PC-9 (cell line): ENCODE results near the gene LAGE3. TPM values are rescaled to one million over a fixed set of nuclear protein-coding genes. Genes with fewer than 3 reads are reported as not detected.

Experiments used
- BruUV-seq: library from RNA; stranded (reverse); fragments of 400-500 nt; replicated peaks from 2 replicates; lab custom pipeline; 2021; lab: Mats Ljungman, UMichigan
- CTCF ChIA-PET: fragments of 300-600 bp; sonication (Branson Sonifier 250); formaldehyde crosslinking; loops from one replicate; lab custom pipeline; 2022; ENCODE audit warnings: antibody characterized with exemption; lab: Charles Lee
- POLR2A ChIA-PET: fragments of 300-600 bp; sonication (Branson Sonifier 250); formaldehyde crosslinking; loops from one replicate; lab custom pipeline; 2022; ENCODE audit warnings: antibody characterized with exemption; ENCODE audit not compliant: unreplicated experiment; lab: Charles Lee
- DNase-seq, 2 experiments: peaks; one replicate each; pipeline versions ENCODE4 v3.0.0 to v3.0.0-alpha.2; 2015 to 2022; ENCODE audit warnings: mixed read lengths in 1 of 2
- H2AFZ ChIP-seq: fragments of 200-600 bp; sonication (generic); 2 replicates; pipeline ENCODE4 v1.8.1; 2017; ENCODE audit warnings: antibody characterized with exemption
- H3F3A ChIP-seq: fragments of 200-600 bp; sonication (generic); 2 replicates; pipeline ENCODE4 v1.8.1; 2017; ENCODE audit warnings: antibody characterized with exemption, mild to moderate bottlenecking, low read depth; ENCODE audit not compliant: insufficient read depth
- H3K27ac ChIP-seq: fragments of 200-600 bp; sonication (generic); 2 replicates; pipeline ENCODE4 v1.6.1; 2016; ENCODE audit warnings: mixed run types
- H3K27me3 ChIP-seq: fragments of 200-600 bp; sonication (generic); 2 replicates; pipeline ENCODE4 v1.6.1; 2016; ENCODE audit warnings: low read depth, mixed run types; ENCODE audit not compliant: insufficient read depth
- H3K36me3 ChIP-seq: fragments of 200-600 bp; sonication (generic); 2 replicates; pipeline ENCODE4 v1.6.1; 2016; ENCODE audit warnings: low read depth, mixed run types
- H3K4me1 ChIP-seq: fragments of 200-600 bp; sonication (generic); replicated peaks from 2 replicates; pipeline ENCODE4 v1.6.1; 2016; ENCODE audit warnings: mixed run types; ENCODE audit not compliant: insufficient read depth
- H3K4me2 ChIP-seq: fragments of 200-600 bp; sonication (generic); 2 replicates; pipeline ENCODE4 v1.6.1; 2017; ENCODE audit warnings: mixed run types
- H3K4me3 ChIP-seq: fragments of 200-600 bp; sonication (generic); 2 replicates; pipeline ENCODE4 v1.6.1; 2016; ENCODE audit warnings: mixed run types
- H3K79me2 ChIP-seq: fragments of 200-600 bp; sonication (generic); 2 replicates; pipeline ENCODE4 v1.6.1; 2017; ENCODE audit warnings: low read depth, mixed run types
- H3K9me2 ChIP-seq: fragments of 200-600 bp; sonication (generic); 2 replicates; pipeline ENCODE4 v1.8.1; 2017; ENCODE audit warnings: mild to moderate bottlenecking; ENCODE audit not compliant: insufficient read depth
- H3K9me3 ChIP-seq: fragments of 200-600 bp; sonication (generic); 2 replicates; pipeline ENCODE4 v1.8.1; 2016; ENCODE audit warnings: low read depth; ENCODE audit not compliant: insufficient read depth
- H4K20me1 ChIP-seq: fragments of 200-600 bp; sonication (generic); 2 replicates; pipeline ENCODE4 v1.8.1; 2017; ENCODE audit not compliant: insufficient read depth
- CTCF ChIP-seq: fragments of 200-600 bp; sonication (generic); conservative IDR thresholded peaks from 2 replicates; pipeline ENCODE4 v1.6.1; 2017; ENCODE audit warnings: mixed run types, antibody characterized with exemption, mild to moderate bottlenecking, moderate library complexity
- EZH2 ChIP-seq: fragments of 200-600 bp; sonication (generic); IDR thresholded peaks from 2 replicates; pipeline ENCODE4 v1.8.0; 2017; ENCODE audit warnings: antibody characterized with exemption, low read depth
- intact Hi-C: fragments of 100-400 bp; cut with micrococcal nuclease; formaldehyde crosslinking; loops from one replicate; pipeline ENCODE4 v1.10.0; 2022; ENCODE audit not compliant: unreplicated experiment
- total RNA-seq: library from RNA; stranded (reverse); gene quantifications from 2 replicates; pipeline ENCODE4 v1.2.3, GENCODE V29; 2021

LAGE3 gene
- total RNA-seq, 1 experiment from 2014 or later = 63.9 TPM

- DNase-seq = peak in 1 of 2 experiments; percentile 62
- Histone ChIP-seq H2AFZ (no peak overlapping the region), H3K4me2 (peak overlapping the region; percentile 65), H3K9me2 (no peaks in the 10 kb centered on the region), H3K9me3 (no peaks in the 10 kb centered on the region), H3K36me3 (no peaks in the 10 kb centered on the region), H3K4me3 (no peak overlapping the region), H3K27me3 (no peaks in the 10 kb centered on the region), H3K4me1 (peaks cover 25% of the 10 kb centered on the region), H3F3A (peaks cover 39% of the 10 kb centered on the region), H3K79me2 (no peaks in the 10 kb centered on the region), H3K27ac (no peak overlapping the region), H4K20me1 (no peaks in the 10 kb centered on the region)
- TF ChIP-seq CTCF (no peak), EZH2 (no peak)
- ChIA-PET POLR2A (interaction anchor here (0.9 to 1.0 kb wide), 2 partner anchors 10 to 36 kb away, joined by 5 to 7 read pairs; partner anchors contain the start of genes FAM3A and SLC10A3), CTCF (interaction anchor here (0.6 kb wide), 1 partner anchor 155 kb away, joined by 20 read pairs; no protein-coding TSS in a partner anchor)
- intact Hi-C loops = loop anchor here (2.0 kb wide), 1 partner anchor 47 kb away; the partner anchor contains the start of gene LAGE3
- no TSS peak for BruUV-seq
Observed at GRCh38 chrX:154525606-154526490, 46.8 kb upstream of the LAGE3 start.

- no peaks in the 10 kb centered on the region for H3K9me3 ChIP-seq
- no peaks in the 10 kb centered on the region for H3K27me3 ChIP-seq
- no peak overlapping the region for H3K4me2 ChIP-seq
- DNase-seq = no peak
- no peaks in the 10 kb centered on the region for H3K36me3 ChIP-seq
- no peak overlapping the region for H3K27ac ChIP-seq
- CTCF ChIA-PET = no interaction called here
- TF ChIP-seq CTCF = no peak
- TF ChIP-seq EZH2 = no peak
- POLR2A ChIA-PET = interaction anchor here (0.7 to 0.8 kb wide), 2 partner anchors 507 to 1578 kb away, joined by 3 to 5 read pairs; partner anchors contain the start of gene FUNDC2
- no peaks in the 10 kb centered on the region for H4K20me1 ChIP-seq
- no peaks in the 10 kb centered on the region for H3K9me2 ChIP-seq
- H3K4me3 ChIP-seq = no peak overlapping the region
- no peaks in the 10 kb centered on the region for H3F3A ChIP-seq
- no peak overlapping the region for H2AFZ ChIP-seq
- intact Hi-C loops = no loop called here
- no TSS peak for BruUV-seq
- no peaks in the 10 kb centered on the region for H3K79me2 ChIP-seq
- no peaks in the 10 kb centered on the region for H3K4me1 ChIP-seq
Observed at GRCh38 chrX:154519389-154519788, 40.3 kb upstream of the LAGE3 start.

- H3K36me3 ChIP-seq = no peaks in the 10 kb centered on the region
- CTCF ChIA-PET = no interaction called here
- intact Hi-C loops = no loop called here
Observed at GRCh38 chrX:154517101-154517781, 38.2 kb upstream of the LAGE3 start.

More at GRCh38 chrX:154517101-154517781, 38.2 kb upstream of the LAGE3 start:
- no peaks in the 10 kb centered on the region for H4K20me1 ChIP-seq
- POLR2A ChIA-PET = no interaction called here
- BruUV-seq = no TSS peak
- H3K79me2 ChIP-seq = no peaks in the 10 kb centered on the region
- H3K27me3 ChIP-seq = no peaks in the 10 kb centered on the region
- H3F3A ChIP-seq = no peaks in the 10 kb centered on the region
- H3K4me3 ChIP-seq = peak overlapping the region; percentile 70; the same call in 1 of the 2 replicates
- H3K4me2 ChIP-seq = peak overlapping the region; percentile 92; the same call in 1 of the 2 replicates
- TF ChIP-seq CTCF = no peak
- TF ChIP-seq EZH2 = no peak
- no peaks in the 10 kb centered on the region for H3K9me3 ChIP-seq
- no peak for DNase-seq
- no peaks in the 10 kb centered on the region for H3K4me1 ChIP-seq
- no peak overlapping the region for H2AFZ ChIP-seq
- H3K9me2 ChIP-seq = no peaks in the 10 kb centered on the region
- no peak overlapping the region for H3K27ac ChIP-seq
